Mesenteric fat pad (tissue), 1 donor: Measurements from ENCODE around the gene PKD2L1. TPM values are rescaled to one million over a fixed set of nuclear protein-coding genes. Genes with fewer than 3 reads are reported as not detected.
"Not testable (repeated sequence)": the region's sequence is repeated elsewhere in the genome, so short reads cannot be mapped to it uniquely, and the experiment has no call there.

Experiments used
- DNase-seq: peaks from one replicate; pipeline ENCODE4 v3.0.0-alpha.2; 2020; ENCODE audit warnings: low spot score
- total RNA-seq: library from RNA; stranded (reverse); fragmentation: NEBNext Ultra II Directional; extraction: Animal tissue kit (Norgen Biotek cat#: 25700); gene quantifications from one replicate; pipeline ENCODE4 v1.2.1, GENCODE V29; 2021
- donor health status: DM: yes; HTN: yes; CAD: no.

Gene PKD2L1
- total RNA-seq, 1 donor from 2014 or later, result 0.39 TPM

DNA sequence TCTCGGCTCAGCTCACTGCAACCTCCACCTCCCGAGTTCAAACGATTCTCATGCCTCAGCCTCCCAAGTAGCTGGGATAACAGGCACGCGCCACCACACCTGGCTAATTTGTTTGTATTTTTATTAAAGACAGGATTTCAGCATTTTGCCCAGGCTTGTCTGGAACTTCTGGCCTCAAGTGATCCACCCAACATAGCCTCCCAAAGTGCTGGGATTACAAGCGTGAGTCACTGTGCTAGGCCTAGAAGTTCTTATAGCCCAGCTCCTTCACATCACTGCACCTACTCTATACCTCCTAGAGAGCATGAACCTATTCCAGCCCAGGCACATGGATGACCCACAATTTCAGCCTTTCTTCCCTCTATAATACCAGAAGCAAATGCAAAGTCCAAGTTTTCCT is 42.3 kb downstream of the PKD2L1 start:
- no peak for DNase-seq

DNA sequence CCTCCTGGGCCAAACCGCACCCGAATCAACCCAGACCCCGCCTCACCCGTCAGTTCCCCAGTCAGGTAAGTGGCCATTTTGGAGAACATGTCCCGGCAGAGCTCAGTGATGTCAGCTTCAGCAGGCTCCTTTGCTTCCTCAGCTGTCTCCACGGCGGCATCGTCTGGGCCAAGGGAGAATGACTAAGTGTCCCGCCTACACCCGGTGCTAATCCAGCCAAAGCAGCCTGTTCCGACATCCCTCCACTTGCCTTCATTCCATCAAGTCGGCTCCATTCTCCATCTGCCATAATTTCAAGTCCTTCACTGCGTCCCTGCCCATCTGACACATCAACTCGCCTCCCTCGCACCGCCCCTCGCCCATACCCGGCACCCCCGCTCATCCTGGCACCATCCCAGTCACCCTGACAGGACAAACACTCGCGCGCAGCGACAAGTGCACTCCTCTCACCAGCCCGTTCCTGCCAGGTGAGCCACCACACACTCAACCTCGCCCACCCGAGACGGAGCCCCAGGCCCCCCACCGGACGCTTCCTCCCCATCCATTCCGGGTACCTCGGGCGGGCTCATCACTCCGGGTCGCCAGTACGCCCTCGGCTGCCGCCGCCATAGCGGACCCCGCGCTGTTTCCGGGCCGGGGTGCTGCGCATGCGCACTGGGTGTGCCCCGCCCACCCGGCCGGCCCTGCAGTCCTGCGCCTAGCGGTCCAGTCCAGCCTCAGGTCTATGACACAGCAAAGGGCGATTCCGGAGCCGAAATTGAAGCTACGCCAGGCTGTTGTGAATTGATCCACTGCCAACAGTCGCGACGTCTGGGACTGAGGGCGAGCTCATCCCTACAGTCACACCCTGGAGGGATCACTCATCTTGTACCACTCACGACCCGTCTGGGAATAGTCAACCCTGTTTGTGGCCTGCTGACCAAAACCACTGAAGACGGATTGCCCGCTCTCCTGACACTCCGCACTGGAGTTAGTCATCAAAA is 43.7 kb downstream of the PKD2L1 start, which contains the start of gene BLOC1S2:
TSS of gene BLOC1S2 (minus strand) at position 630 of the 983 bp plus-strand sequence. CDS start at position 609, 21 bp downstream.
- DNase-seq, result peak; percentile 98

DNA sequence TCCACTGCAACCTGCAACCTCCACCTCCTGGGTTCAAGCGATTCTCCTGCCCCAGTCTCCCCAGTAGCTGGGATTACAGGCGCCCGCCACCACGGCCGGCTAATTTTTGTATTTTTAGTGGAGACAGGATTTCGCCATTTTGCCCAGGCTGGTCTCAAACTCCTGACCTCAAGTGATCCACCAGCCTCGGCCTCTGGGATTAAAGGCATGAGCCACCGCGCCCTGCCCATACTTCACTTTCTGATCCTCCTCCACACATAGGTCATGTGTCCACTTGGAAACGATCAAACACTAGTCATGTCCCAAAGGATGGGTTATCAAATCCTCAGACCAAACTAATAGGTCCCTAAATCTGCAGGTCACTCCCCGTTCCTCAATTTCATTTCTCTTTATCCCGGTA is 44.7 kb downstream of the PKD2L1 start:
- not testable (repeated sequence) for DNase-seq

DNA sequence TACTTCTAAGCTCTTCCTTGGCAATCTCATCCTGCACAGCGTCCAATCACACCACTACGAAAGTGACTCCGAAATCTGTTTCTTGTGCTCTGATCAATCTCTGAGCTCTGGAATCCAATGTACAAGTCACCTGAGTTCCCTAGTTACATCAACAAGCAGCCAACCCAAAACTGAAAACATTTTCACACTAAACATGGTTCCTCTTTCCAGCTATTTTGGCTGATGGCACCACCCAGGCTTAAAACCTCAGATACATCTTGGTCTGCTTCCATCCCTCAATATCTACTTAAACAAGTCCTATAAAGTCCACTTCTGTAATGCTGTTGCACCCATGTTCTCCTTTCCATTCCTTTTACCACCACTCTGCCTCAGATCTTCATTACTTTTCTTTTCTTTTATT is 47.1 kb downstream of the PKD2L1 start:
- DNase-seq, result no peak

DNA sequence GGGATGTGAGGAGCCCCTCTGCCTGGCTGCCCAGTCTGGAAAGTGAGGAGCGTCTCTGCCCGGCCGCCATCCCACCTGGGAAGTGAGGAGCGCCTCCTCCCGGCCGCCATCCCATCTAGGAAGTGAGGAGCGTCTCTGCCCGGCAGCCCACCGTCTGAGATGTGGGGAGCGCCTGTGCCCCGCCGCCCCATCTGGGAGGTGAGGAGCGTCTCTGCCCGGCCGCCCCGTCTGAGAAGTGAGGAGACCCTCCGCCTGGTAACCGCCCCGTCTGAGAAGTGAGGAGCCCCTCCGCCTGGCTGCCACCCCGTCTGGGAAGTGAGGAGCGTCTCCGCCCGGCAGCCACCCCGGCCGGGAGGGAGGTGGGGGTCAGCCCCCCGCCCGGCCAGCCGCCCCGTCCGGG is 53.1 kb downstream of the PKD2L1 start:
- not testable (repeated sequence) for DNase-seq

DNA sequence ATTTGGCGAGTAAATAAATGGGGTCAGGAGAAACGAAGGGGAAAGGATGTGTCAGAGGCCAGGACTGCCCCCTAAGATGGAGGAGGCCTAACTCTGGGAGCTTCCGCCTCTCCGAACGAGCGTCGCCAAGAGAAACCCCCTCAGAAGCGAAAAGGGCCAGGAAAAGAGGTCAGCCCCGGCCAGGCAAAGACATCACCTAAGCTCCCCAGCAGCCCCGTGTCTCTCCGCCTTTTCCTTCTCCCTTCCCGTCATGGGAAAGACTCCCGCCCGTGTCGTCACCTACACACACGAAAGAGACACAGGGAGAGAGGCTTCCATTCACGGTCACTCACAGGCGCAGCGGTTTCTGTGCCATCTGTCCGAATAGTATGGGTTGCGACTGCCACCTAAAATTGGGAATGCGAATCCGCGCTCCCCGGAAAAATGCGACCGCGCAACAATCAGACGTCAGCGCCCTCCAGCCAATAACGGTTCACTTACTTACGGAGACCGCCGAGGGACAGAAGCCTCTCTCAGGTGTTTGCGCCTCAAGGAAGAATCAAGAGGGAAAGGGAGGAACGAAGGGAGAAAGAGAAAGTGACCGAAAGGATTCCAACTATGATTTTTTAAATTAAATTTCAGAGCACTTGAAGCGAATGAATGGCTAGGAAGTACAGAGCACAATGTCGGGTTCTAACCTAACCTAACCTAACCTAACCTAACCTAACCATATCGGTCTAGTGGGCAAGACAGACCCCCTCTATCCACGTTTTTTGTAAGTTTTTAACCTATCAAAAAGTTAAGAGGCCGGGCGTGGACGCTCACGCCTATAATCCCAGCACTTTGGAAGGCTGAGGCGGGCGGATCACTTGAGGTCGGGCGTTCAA is 62.6 kb downstream of the PKD2L1 start, which contains the start of gene CWF19L1:
TSS of gene CWF19L1 (minus strand) at position 400 of the 866 bp plus-strand sequence. CDS start at position 355, 45 bp downstream.
- peak; percentile 92 for DNase-seq

DNA sequence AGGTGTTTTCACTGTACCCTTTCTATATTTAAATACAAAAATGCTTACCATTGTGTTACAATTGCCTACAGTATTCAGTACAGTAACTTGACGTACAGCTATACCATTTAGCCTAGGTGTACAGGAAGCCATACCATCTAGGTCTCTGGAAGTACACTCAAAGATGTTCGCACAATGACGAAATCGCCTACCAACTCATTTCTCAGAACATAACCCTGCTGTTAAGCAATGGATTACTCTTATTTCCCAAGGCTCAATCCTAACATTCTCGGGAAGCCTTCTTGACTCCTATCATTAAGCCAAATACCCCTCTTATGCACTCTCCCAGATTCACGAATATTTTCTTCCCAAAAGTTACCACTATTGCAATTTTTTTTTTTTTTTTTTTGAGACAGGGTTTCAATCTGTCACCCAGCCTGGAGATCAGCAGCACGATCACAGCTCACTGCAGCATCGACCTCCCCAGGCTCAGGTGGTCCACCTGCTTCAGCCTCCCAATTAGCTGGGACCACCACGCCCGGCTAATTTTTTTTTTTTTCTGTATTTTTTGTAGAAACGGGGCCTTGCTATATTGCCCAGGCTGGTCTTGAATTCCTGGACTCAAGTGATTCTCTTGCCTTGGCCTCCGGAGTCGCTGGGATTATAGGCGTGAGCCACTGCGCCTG is 64.1 kb downstream of the PKD2L1 start:
- no peak for DNase-seq

DNA sequence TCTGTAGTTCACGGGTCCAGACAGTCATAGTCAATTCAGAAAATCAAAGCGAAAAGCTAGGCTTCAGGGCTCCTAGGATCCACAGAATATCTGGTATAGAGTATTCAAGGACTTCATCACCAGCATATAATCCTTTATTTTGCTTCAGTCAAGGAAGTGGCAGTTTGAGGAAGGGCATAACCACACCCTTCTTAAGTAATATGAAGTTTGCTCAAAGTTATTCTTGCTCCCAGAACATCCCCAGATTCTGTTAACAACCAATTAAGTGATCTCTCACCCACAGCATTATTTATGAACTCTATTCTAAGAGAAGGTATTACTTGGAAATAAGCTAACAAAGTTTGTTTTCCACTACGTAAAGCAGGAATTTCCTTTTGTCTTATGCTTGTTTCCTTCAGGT is 75.8 kb downstream of the PKD2L1 start:
- DNase-seq, result no peak

DNA sequence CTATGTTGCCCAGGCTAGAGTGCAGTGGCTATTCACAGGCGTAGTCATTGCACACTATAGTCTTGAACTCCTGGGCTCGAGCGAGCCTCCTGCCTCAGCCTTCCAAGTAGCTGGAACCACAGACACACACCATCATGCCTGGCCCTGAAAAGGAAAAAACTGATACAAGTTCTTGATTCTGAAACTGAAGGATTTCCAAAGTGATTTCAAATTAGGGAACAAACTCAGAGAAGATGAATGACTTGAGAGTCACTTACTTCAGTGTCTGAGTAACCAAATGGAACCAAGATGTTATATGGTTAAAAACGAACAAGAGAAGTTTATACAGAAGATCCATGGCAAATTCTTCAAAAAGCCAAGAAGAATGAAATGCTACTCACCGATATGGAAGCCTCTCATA is 77.0 kb downstream of the PKD2L1 start:
- DNase-seq, result no peak

DNA sequence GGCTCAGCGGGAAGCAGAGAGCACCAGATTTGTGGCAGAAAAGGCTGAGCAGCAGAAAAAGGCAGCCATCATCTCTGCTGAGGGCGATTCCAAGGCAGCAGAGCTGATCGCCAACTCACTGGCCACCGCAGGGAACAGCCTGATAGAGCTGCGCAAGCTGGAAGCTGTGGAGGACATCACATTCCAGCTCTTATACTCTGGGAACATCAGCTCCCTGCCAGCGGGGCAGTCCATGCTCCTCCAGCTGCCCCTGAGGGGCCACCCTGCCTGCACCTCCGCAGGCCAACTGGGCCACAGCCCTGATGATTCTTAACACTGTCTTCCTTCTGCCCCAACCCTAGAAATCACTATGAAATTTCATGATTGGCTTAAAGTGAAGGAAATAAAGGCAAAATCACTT is 81.2 kb downstream of the PKD2L1 start:
- DNase-seq, result no peak

DNA sequence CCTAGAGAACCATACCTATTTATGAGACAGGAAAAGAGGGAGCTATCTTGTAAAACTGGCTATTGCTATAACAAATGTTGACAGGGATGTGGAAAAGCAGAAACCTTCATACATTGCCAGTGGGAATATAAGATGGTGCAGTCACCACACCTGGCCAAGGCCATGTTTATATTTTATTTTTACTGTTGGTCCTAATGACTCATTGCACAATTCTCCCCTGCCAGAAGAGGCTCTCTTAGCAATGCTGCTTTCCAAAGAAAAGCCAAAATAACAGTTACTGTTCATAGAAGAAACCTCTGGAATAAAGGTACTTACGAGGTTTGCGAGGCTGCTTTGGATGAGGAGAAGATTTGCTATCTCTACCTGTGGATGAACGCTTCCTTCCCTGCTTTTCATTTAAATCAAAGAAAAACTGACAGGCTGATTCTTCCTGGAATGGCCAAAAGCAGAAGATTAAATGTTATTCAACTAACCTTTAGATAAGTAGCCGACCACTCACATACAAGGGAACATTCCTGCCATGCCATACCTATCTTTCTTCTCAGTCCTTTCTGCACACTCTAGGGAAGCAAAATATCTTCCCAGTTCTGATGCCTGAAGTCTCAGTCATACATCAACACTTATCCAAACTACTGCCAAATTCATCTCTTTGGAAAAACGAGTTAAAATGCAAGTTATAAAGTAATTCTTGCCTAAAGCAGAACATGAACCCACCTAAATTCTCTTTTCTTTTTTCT is 84.4 kb downstream of the PKD2L1 start:
- no peak for DNase-seq

DNA sequence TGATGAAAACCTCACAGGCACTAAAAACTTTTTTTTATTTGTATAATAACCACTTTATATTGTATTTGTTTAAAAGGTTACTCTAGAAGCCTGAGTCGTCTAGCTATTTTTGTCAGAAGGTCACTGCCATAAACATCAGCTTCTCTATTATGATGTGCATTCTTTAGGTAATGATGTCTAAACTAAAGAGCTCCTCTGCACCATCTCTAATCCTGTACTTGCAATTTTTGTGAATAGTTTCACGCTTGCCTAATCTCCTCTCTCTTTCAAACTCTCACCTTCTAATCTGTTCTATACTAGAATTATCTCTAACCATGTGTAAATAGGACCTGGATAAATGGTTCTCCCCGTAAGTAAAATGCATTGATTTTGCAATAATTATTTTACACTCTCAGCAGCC is 90.2 kb downstream of the PKD2L1 start:
- no peak for DNase-seq

DNA sequence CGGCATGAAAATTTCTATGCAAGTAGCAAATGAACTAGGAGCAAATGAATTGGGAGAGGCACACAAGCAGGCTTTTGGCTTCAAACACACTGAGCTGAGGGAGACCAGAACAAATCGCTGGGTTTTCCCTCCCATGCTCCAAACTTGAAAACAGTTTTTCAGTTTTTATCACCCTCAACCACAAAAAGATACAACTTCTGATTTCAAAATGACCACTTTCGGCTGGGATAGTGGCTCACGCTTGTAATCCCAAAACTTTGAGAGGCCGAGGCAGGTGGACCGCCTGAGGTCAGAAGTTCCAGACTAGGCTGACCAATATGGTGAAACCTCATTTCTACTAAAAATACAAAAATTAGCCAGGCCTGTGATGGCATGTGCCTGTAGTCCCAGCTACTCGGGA is 91.6 kb downstream of the PKD2L1 start:
- no peak for DNase-seq

Other genes starting within 250 kb of the PKD2L1 start
- gene CPN1, start 248.4 kb downstream of the PKD2L1 start, total RNA-seq, result not detected
- 38.2 TPM for gene ERLIN1, start 144.2 kb downstream of the PKD2L1 start, total RNA-seq
- gene CHUK, start 100.6 kb downstream of the PKD2L1 start, total RNA-seq, result 22.9 TPM
- 19.0 TPM for gene CWF19L1, start 62.6 kb downstream of the PKD2L1 start, total RNA-seq
- gene BLOC1S2, start 43.5 kb downstream of the PKD2L1 start, total RNA-seq, result 30.4 TPM
- 1,693 TPM for gene SCD, start 17.0 kb upstream of the PKD2L1 start, total RNA-seq
- not detected for gene WNT8B, start 132.8 kb upstream of the PKD2L1 start, total RNA-seq
- gene SEC31B, start 189.6 kb upstream of the PKD2L1 start, total RNA-seq, result 9.8 TPM
- gene NDUFB8, start 199.6 kb upstream of the PKD2L1 start, total RNA-seq, result 123 TPM
- gene HIF1AN, start 205.7 kb upstream of the PKD2L1 start, total RNA-seq, result 29.2 TPM